ENCODE measurements around the gene ETNK2. TPM values are rescaled to one million over a fixed set of nuclear protein-coding genes. Genes with fewer than 3 reads are reported as not detected.

The ETNK2 gene
- total and polyA plus RNA-seq, 2 of the 13 experiments (the other 11 are each of a cell fraction or from before 2014, with no cell fraction given): 15.5 to 42.8 TPM

- TF ChIP-seq, protein P1, sequence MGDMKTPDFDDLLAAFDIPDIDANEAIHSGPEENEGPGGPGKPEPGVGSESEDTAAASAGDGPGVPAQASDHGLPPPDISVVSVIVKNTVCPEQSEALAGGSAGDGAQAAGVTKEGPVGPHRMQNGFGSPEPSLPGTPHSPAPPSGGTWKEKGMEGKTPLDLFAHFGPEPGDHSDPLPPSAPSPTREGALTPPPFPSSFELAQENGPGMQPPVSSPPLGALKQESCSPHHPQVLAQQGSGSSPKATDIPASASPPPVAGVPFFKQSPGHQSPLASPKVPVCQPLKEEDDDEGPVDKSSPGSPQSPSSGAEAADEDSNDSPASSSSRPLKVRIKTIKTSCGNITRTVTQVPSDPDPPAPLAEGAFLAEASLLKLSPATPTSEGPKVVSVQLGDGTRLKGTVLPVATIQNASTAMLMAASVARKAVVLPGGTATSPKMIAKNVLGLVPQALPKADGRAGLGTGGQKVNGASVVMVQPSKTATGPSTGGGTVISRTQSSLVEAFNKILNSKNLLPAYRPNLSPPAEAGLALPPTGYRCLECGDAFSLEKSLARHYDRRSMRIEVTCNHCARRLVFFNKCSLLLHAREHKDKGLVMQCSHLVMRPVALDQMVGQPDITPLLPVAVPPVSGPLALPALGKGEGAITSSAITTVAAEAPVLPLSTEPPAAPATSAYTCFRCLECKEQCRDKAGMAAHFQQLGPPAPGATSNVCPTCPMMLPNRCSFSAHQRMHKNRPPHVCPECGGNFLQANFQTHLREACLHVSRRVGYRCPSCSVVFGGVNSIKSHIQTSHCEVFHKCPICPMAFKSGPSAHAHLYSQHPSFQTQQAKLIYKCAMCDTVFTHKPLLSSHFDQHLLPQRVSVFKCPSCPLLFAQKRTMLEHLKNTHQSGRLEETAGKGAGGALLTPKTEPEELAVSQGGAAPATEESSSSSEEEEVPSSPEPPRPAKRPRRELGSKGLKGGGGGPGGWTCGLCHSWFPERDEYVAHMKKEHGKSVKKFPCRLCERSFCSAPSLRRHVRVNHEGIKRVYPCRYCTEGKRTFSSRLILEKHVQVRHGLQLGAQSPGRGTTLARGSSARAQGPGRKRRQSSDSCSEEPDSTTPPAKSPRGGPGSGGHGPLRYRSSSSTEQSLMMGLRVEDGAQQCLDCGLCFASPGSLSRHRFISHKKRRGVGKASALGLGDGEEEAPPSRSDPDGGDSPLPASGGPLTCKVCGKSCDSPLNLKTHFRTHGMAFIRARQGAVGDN (CRISPR knock-in tag; IDR thresholded peaks at IDR 0.05): peak; percentile 93
- TF ChIP-seq MAFK (conservative IDR thresholded peaks at IDR 0.05 in 1 of 2, IDR thresholded peaks at IDR 0.05 in 1 of 2; ENCODE audit: low read length in 2 of 2) (peak in 1 of 2 experiments; percentile 23; a peak in 2 of 4 replicates), ZBTB8A (CRISPR knock-in tag; IDR thresholded peaks at IDR 0.05; ENCODE audit: borderline replicate concordance, low read depth) (no peak), ZNF556 (CRISPR knock-in tag; IDR thresholded peaks at IDR 0.05; ENCODE audit: borderline replicate concordance) (no peak), ZNF768 (CRISPR knock-in tag; IDR thresholded peaks at IDR 0.05) (peak; percentile 50; the same call in 1 of the 2 replicates), ZSCAN29 (CRISPR knock-in tag; conservative IDR thresholded peaks at IDR 0.05) (no peak), PHF8 (CRISPR knock-in tag; IDR thresholded peaks at IDR 0.05) (0 out of 2 replicates have a peak, but pooled peaks have one; percentile 41), ZEB1 (IDR thresholded peaks at IDR 0.05; ENCODE audit: insufficient replicate concordance, low read depth) (peak; percentile 46), NCOA1 (CRISPR knock-in tag; IDR thresholded peaks at IDR 0.05) (no peak), NCOA2 (CRISPR knock-in tag; IDR thresholded peaks at IDR 0.05) (0 out of 2 replicates have a peak, but pooled peaks have one; percentile 31), FOXJ3 (CRISPR knock-in tag; IDR thresholded peaks at IDR 0.05; ENCODE audit: borderline replicate concordance) (peak; percentile 49; the same call in 1 of the 2 replicates), CEBPB (IDR thresholded peaks at IDR 0.05; ENCODE audit: borderline replicate concordance, low read depth, low read length) (no peak), RARA (CRISPR knock-in tag; IDR thresholded peaks at IDR 0.05) (0 out of 2 replicates have a peak, but pooled peaks have one; percentile 23), GATAD2A (CRISPR knock-in tag; IDR thresholded peaks at IDR 0.05) (peak; percentile 71), FOXO1 (CRISPR knock-in tag; IDR thresholded peaks at IDR 0.05) (peak; percentile 53; the same call in 1 of the 2 replicates), ZNF792 (CRISPR knock-in tag; IDR thresholded peaks at IDR 0.05) (0 out of 2 replicates have a peak, but pooled peaks have one; percentile 25), KDM5B (CRISPR knock-in tag; IDR thresholded peaks at IDR 0.05; ENCODE audit: borderline replicate concordance) (0 out of 2 replicates have a peak, but pooled peaks have one; percentile 29), SALL2 (CRISPR knock-in tag; IDR thresholded peaks at IDR 0.05) (no peak), CEBPG (CRISPR knock-in tag; IDR thresholded peaks at IDR 0.05) (0 out of 2 replicates have a peak, but pooled peaks have one; percentile 9), SOX6 (IDR thresholded peaks at IDR 0.05) (no peak), SOX6 (CRISPR knock-in tag; IDR thresholded peaks at IDR 0.05) (peak; percentile 70)
- TF ChIP-seq, protein P2, sequence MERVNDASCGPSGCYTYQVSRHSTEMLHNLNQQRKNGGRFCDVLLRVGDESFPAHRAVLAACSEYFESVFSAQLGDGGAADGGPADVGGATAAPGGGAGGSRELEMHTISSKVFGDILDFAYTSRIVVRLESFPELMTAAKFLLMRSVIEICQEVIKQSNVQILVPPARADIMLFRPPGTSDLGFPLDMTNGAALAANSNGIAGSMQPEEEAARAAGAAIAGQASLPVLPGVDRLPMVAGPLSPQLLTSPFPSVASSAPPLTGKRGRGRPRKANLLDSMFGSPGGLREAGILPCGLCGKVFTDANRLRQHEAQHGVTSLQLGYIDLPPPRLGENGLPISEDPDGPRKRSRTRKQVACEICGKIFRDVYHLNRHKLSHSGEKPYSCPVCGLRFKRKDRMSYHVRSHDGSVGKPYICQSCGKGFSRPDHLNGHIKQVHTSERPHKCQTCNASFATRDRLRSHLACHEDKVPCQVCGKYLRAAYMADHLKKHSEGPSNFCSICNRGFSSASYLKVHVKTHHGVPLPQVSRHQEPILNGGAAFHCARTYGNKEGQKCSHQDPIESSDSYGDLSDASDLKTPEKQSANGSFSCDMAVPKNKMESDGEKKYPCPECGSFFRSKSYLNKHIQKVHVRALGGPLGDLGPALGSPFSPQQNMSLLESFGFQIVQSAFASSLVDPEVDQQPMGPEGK (CRISPR knock-in tag; IDR thresholded peaks at IDR 0.05): peak; percentile 57; the same call in 1 of the 2 replicates
- TF ChIP-seq, protein P3, sequence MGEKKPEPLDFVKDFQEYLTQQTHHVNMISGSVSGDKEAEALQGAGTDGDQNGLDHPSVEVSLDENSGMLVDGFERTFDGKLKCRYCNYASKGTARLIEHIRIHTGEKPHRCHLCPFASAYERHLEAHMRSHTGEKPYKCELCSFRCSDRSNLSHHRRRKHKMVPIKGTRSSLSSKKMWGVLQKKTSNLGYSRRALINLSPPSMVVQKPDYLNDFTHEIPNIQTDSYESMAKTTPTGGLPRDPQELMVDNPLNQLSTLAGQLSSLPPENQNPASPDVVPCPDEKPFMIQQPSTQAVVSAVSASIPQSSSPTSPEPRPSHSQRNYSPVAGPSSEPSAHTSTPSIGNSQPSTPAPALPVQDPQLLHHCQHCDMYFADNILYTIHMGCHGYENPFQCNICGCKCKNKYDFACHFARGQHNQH (CRISPR knock-in tag; IDR thresholded peaks at IDR 0.05): peak; percentile 41; the same call in 1 of the 2 replicates
Measured at GRCh38 chr1:204084247-204084772, 67.5 kb downstream of the ETNK2 start (continued).
